Liver (tissue), 9 donors: ENCODE results near the gene GLI2. TPM values are rescaled to one million over a fixed set of nuclear protein-coding genes. Genes with fewer than 3 reads are reported as not detected.

Experiments
- DNase-seq: peaks from one replicate; pipeline ENCODE4 v3.0.0-alpha.2; 2017; ENCODE audit warnings: low spot score
- H3K27ac ChIP-seq, 2 donors: one replicate each; pipeline ENCODE4 v1.7.0; 2013; ENCODE audit warnings: inconsistent platforms in 2 of 2, low read length in 2 of 2, control low read depth in 1 of 2, low read depth in 1 of 2, mild to moderate bottlenecking in 1 of 2
- H3K27me3 ChIP-seq, 4 donors: one replicate each; pipeline versions ENCODE4 v1.6.1 to v1.7.0; 2013; ENCODE audit warnings: low read length in 3 of 4, inconsistent platforms in 1 of 4, mild to moderate bottlenecking in 1 of 4, moderate library complexity in 1 of 4; ENCODE audit not compliant: control insufficient read depth in 4 of 4, insufficient read depth in 4 of 4
- H3K36me3 ChIP-seq, 4 donors: one replicate each; pipeline versions ENCODE4 v1.6.1 to v1.7.0; 2013; ENCODE audit warnings: low read length in 3 of 4, mild to moderate bottlenecking in 3 of 4, low read depth in 1 of 4, moderate library complexity in 1 of 4; ENCODE audit not compliant: control insufficient read depth in 4 of 4, insufficient read depth in 3 of 4
- H3K4me1 ChIP-seq, 4 donors: one replicate each; pipeline versions ENCODE4 v1.6.1 to v1.7.0; 2013; ENCODE audit warnings: low read length in 3 of 4, mild to moderate bottlenecking in 3 of 4, moderate library complexity in 1 of 4; ENCODE audit not compliant: control insufficient read depth in 4 of 4, insufficient read depth in 4 of 4
- H3K4me3 ChIP-seq, 3 donors: one replicate each; pipeline versions ENCODE4 v1.6.1 to v1.7.0; 2013; ENCODE audit warnings: low read length in 3 of 3, control low read depth in 1 of 3, low read depth in 1 of 3, mild to moderate bottlenecking in 1 of 3
- H3K9ac ChIP-seq, 2 donors: one replicate each; pipeline ENCODE4 v1.7.0; 2013; ENCODE audit warnings: low read length in 2 of 2, mild to moderate bottlenecking in 2 of 2, moderate library complexity in 2 of 2, control low read depth in 1 of 2, low read depth in 1 of 2
- H3K9me3 ChIP-seq, 4 donors: one replicate each; pipeline versions ENCODE4 v1.6.1 to v1.7.0; 2013; ENCODE audit warnings: low read length in 3 of 4; ENCODE audit not compliant: control insufficient read depth in 4 of 4
- ATF3 ChIP-seq: IDR thresholded peaks from 2 replicates; pipeline ENCODE4 v1.6.1; 2016; ENCODE audit warnings: antibody characterized with exemption
- EGR1 ChIP-seq, 2 donors: IDR thresholded peaks; 2 replicates each; pipeline ENCODE4 v1.6.1; 2016 to 2018; ENCODE audit warnings: antibody characterized with exemption in 2 of 2, low read depth in 2 of 2
- FOXA1 ChIP-seq: IDR thresholded peaks from 2 replicates; pipeline ENCODE4 v1.6.1; 2016; ENCODE audit warnings: antibody characterized with exemption
- FOXA2 ChIP-seq: IDR thresholded peaks from 2 replicates; pipeline ENCODE4 v1.6.1; 2016; ENCODE audit warnings: antibody characterized with exemption
- GABPA ChIP-seq, 2 donors: IDR thresholded peaks in 1 of 2; conservative IDR thresholded peaks in 1 of 2; 2 replicates each; pipeline ENCODE4 v1.6.1; 2016; ENCODE audit warnings: antibody characterized with exemption in 2 of 2, mild to moderate bottlenecking in 1 of 2, moderate library complexity in 1 of 2
- HNF4A ChIP-seq, 2 donors: conservative IDR thresholded peaks; 2 replicates each; pipeline ENCODE4 v1.6.1; 2016; ENCODE audit warnings: antibody characterized with exemption in 2 of 2, mild to moderate bottlenecking in 2 of 2
- HNF4G ChIP-seq: IDR thresholded peaks from 2 replicates; pipeline ENCODE4 v1.6.1; 2016; ENCODE audit warnings: antibody characterized with exemption
- JUND ChIP-seq, 2 donors: IDR thresholded peaks; 2 replicates each; pipeline ENCODE4 v1.6.1; 2016; ENCODE audit warnings: antibody characterized with exemption in 2 of 2
- NR2F2 ChIP-seq: IDR thresholded peaks from 2 replicates; pipeline ENCODE4 v1.6.1; 2016; ENCODE audit warnings: antibody characterized with exemption
- RAD21 ChIP-seq, 2 donors: IDR thresholded peaks; 2 replicates each; pipeline ENCODE4 v1.6.1; 2016; ENCODE audit warnings: antibody characterized with exemption in 2 of 2, mild to moderate bottlenecking in 2 of 2
- RXRA ChIP-seq, 2 donors: IDR thresholded peaks; 2 replicates each; pipeline ENCODE4 v1.6.1; 2017 to 2018; ENCODE audit warnings: antibody characterized with exemption in 2 of 2, mild to moderate bottlenecking in 1 of 2
- SP1 ChIP-seq: IDR thresholded peaks from 2 replicates; pipeline ENCODE4 v1.6.1; 2018; ENCODE audit warnings: antibody characterized with exemption, mild to moderate bottlenecking
- TAF1 ChIP-seq: conservative IDR thresholded peaks from 2 replicates; pipeline ENCODE4 v1.6.1; 2016; ENCODE audit warnings: antibody characterized with exemption, mild to moderate bottlenecking
- YY1 ChIP-seq: IDR thresholded peaks from 2 replicates; pipeline ENCODE4 v1.6.1; 2016; ENCODE audit warnings: antibody characterized with exemption, mild to moderate bottlenecking
- WGBS: extraction: QIAGEN DNeasy Blood & Tissue Kit; methylation state at CpG from one replicate; pipeline ENCODE4 v1.1.7; 2013; 5-methylcytosine and 5-hydroxymethylcytosine counted together
- polyA plus RNA-seq, 2 donors: library from polyadenylated mRNA; stranded (reverse) in 1 of 2; unstranded in 1 of 2; fragments of 200-250 nt in 1 of 2; fragments of >200 nt in 1 of 2; fragmentation: Nextera tagmentation in 1 of 2; extraction: Ambion mirVana in 1 of 2; gene quantifications; one replicate each; pipeline versions ENCODE4 v1.2.1 to v1.2.3, GENCODE V29; 2013 to 2015
- total RNA-seq, 2 donors: library from RNA; depleted of rRNA; stranded (reverse); fragments of >200 nt; gene quantifications; one replicate each; pipeline ENCODE4 v1.2.3, GENCODE V29; 2014
- TF ChIP-seq, protein P1 (sequence below): IDR thresholded peaks from 2 replicates; pipeline ENCODE4 v1.6.1; 2016; ENCODE audit warnings: antibody characterized with exemption
- TF ChIP-seq, protein P2 (sequence below): IDR thresholded peaks from 2 replicates; pipeline ENCODE4 v1.6.1; 2016; ENCODE audit warnings: antibody characterized with exemption
- TF ChIP-seq, protein P3 (sequence below): fragments of 150-350 bp; IDR thresholded peaks from 2 replicates; pipeline ENCODE4 v1.5.1; 2017; ENCODE audit warnings: improper control_type of control experiment, low read depth, low read length; ENCODE audit not compliant: missing input control
- TF ChIP-seq, protein P4 (sequence below): IDR thresholded peaks from 2 replicates; pipeline ENCODE4 v1.6.1; 2016; ENCODE audit warnings: antibody characterized with exemption, mild to moderate bottlenecking
- donor health status: healthy.
- donor health status: healthy.
- donor health status: healthy.
- donor health status: healthy.
- donor health status: healthy.

Gene GLI2
- total and polyA plus RNA-seq, 4 donors, result 0.04 to 0.16 (median 0.11) TPM

- H3K27me3 ChIP-seq, result no peaks in the 10 kb centered on the region
- H3K4me1 ChIP-seq, result no peaks in the 10 kb centered on the region
- TF ChIP-seq RAD21 (IDR thresholded peaks at IDR 0.05), result no peak
- TF ChIP-seq EGR1 (IDR thresholded peaks at IDR 0.05; ENCODE audit: low read depth in 2 of 2), result no peak
- no peak for TF ChIP-seq GABPA (IDR thresholded peaks at IDR 0.05 in 1 of 2, conservative IDR thresholded peaks at IDR 0.05 in 1 of 2)
- TF ChIP-seq YY1, result no peak
- TF ChIP-seq, protein P1, sequence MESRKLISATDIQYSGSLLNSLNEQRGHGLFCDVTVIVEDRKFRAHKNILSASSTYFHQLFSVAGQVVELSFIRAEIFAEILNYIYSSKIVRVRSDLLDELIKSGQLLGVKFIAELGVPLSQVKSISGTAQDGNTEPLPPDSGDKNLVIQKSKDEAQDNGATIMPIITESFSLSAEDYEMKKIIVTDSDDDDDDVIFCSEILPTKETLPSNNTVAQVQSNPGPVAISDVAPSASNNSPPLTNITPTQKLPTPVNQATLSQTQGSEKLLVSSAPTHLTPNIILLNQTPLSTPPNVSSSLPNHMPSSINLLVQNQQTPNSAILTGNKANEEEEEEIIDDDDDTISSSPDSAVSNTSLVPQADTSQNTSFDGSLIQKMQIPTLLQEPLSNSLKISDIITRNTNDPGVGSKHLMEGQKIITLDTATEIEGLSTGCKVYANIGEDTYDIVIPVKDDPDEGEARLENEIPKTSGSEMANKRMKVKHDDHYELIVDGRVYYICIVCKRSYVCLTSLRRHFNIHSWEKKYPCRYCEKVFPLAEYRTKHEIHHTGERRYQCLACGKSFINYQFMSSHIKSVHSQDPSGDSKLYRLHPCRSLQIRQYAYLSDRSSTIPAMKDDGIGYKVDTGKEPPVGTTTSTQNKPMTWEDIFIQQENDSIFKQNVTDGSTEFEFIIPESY, result no peak
- TF ChIP-seq, protein P2, sequence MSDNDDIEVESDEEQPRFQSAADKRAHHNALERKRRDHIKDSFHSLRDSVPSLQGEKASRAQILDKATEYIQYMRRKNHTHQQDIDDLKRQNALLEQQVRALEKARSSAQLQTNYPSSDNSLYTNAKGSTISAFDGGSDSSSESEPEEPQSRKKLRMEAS, result no peak
- TF ChIP-seq, protein P3, sequence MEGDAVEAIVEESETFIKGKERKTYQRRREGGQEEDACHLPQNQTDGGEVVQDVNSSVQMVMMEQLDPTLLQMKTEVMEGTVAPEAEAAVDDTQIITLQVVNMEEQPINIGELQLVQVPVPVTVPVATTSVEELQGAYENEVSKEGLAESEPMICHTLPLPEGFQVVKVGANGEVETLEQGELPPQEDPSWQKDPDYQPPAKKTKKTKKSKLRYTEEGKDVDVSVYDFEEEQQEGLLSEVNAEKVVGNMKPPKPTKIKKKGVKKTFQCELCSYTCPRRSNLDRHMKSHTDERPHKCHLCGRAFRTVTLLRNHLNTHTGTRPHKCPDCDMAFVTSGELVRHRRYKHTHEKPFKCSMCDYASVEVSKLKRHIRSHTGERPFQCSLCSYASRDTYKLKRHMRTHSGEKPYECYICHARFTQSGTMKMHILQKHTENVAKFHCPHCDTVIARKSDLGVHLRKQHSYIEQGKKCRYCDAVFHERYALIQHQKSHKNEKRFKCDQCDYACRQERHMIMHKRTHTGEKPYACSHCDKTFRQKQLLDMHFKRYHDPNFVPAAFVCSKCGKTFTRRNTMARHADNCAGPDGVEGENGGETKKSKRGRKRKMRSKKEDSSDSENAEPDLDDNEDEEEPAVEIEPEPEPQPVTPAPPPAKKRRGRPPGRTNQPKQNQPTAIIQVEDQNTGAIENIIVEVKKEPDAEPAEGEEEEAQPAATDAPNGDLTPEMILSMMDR, result no peak
- no peak for TF ChIP-seq TAF1
- TF ChIP-seq, protein P4, sequence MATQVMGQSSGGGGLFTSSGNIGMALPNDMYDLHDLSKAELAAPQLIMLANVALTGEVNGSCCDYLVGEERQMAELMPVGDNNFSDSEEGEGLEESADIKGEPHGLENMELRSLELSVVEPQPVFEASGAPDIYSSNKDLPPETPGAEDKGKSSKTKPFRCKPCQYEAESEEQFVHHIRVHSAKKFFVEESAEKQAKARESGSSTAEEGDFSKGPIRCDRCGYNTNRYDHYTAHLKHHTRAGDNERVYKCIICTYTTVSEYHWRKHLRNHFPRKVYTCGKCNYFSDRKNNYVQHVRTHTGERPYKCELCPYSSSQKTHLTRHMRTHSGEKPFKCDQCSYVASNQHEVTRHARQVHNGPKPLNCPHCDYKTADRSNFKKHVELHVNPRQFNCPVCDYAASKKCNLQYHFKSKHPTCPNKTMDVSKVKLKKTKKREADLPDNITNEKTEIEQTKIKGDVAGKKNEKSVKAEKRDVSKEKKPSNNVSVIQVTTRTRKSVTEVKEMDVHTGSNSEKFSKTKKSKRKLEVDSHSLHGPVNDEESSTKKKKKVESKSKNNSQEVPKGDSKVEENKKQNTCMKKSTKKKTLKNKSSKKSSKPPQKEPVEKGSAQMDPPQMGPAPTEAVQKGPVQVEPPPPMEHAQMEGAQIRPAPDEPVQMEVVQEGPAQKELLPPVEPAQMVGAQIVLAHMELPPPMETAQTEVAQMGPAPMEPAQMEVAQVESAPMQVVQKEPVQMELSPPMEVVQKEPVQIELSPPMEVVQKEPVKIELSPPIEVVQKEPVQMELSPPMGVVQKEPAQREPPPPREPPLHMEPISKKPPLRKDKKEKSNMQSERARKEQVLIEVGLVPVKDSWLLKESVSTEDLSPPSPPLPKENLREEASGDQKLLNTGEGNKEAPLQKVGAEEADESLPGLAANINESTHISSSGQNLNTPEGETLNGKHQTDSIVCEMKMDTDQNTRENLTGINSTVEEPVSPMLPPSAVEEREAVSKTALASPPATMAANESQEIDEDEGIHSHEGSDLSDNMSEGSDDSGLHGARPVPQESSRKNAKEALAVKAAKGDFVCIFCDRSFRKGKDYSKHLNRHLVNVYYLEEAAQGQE, result no peak
- no peak for TF ChIP-seq ATF3
- no peak for TF ChIP-seq HNF4A (conservative IDR thresholded peaks at IDR 0.05)
- no peak for TF ChIP-seq NR2F2
- no peak for TF ChIP-seq SP1
- TF ChIP-seq FOXA2, result no peak
- TF ChIP-seq HNF4G, result no peak
- TF ChIP-seq FOXA1, result no peak
- TF ChIP-seq JUND (IDR thresholded peaks at IDR 0.05), result no peak
- no peak for TF ChIP-seq RXRA (IDR thresholded peaks at IDR 0.05)
- H3K36me3 ChIP-seq, result no peaks in the 10 kb centered on the region
- no peaks in the 10 kb centered on the region for H3K9me3 ChIP-seq
- DNase-seq, result no peak
- no peak overlapping the region for H3K4me3 ChIP-seq
- no peak overlapping the region for H3K27ac ChIP-seq
- 89% methylated on average over 15 of the region's 15 CpGs for WGBS
- H3K9ac ChIP-seq, result no peak overlapping the region
These were observed 40.3 kb downstream of the GLI2 start for GRCh38 chr2:120775801-120776589.
